Liver (tissue), 9 donors: ENCODE results near the gene POU6F2. TPM values are rescaled to one million over a fixed set of nuclear protein-coding genes. Genes with fewer than 3 reads are reported as not detected.

Source experiments
- DNase-seq: peaks from one replicate; pipeline ENCODE4 v3.0.0-alpha.2; 2017; ENCODE audit warnings: low spot score
- H3K27ac ChIP-seq, 2 donors: one replicate each; pipeline ENCODE4 v1.7.0; 2013; ENCODE audit warnings: inconsistent platforms in 2 of 2, low read length in 2 of 2, control low read depth in 1 of 2, low read depth in 1 of 2, mild to moderate bottlenecking in 1 of 2
- H3K27me3 ChIP-seq, 4 donors: one replicate each; pipeline versions ENCODE4 v1.6.1 to v1.7.0; 2013; ENCODE audit warnings: low read length in 3 of 4, inconsistent platforms in 1 of 4, mild to moderate bottlenecking in 1 of 4, moderate library complexity in 1 of 4; ENCODE audit not compliant: control insufficient read depth in 4 of 4, insufficient read depth in 4 of 4
- H3K36me3 ChIP-seq, 4 donors: one replicate each; pipeline versions ENCODE4 v1.6.1 to v1.7.0; 2013; ENCODE audit warnings: low read length in 3 of 4, mild to moderate bottlenecking in 3 of 4, low read depth in 1 of 4, moderate library complexity in 1 of 4; ENCODE audit not compliant: control insufficient read depth in 4 of 4, insufficient read depth in 3 of 4
- H3K4me1 ChIP-seq, 4 donors: one replicate each; pipeline versions ENCODE4 v1.6.1 to v1.7.0; 2013; ENCODE audit warnings: low read length in 3 of 4, mild to moderate bottlenecking in 3 of 4, moderate library complexity in 1 of 4; ENCODE audit not compliant: control insufficient read depth in 4 of 4, insufficient read depth in 4 of 4
- H3K4me3 ChIP-seq, 3 donors: one replicate each; pipeline versions ENCODE4 v1.6.1 to v1.7.0; 2013; ENCODE audit warnings: low read length in 3 of 3, control low read depth in 1 of 3, low read depth in 1 of 3, mild to moderate bottlenecking in 1 of 3
- H3K9ac ChIP-seq, 2 donors: one replicate each; pipeline ENCODE4 v1.7.0; 2013; ENCODE audit warnings: low read length in 2 of 2, mild to moderate bottlenecking in 2 of 2, moderate library complexity in 2 of 2, control low read depth in 1 of 2, low read depth in 1 of 2
- H3K9me3 ChIP-seq, 4 donors: one replicate each; pipeline versions ENCODE4 v1.6.1 to v1.7.0; 2013; ENCODE audit warnings: low read length in 3 of 4; ENCODE audit not compliant: control insufficient read depth in 4 of 4
- EGR1 ChIP-seq, 2 donors: IDR thresholded peaks; 2 replicates each; pipeline ENCODE4 v1.6.1; 2016 to 2018; ENCODE audit warnings: antibody characterized with exemption in 2 of 2, low read depth in 2 of 2
- FOXA1 ChIP-seq: IDR thresholded peaks from 2 replicates; pipeline ENCODE4 v1.6.1; 2016; ENCODE audit warnings: antibody characterized with exemption
- FOXA2 ChIP-seq: IDR thresholded peaks from 2 replicates; pipeline ENCODE4 v1.6.1; 2016; ENCODE audit warnings: antibody characterized with exemption
- GABPA ChIP-seq, 2 donors: IDR thresholded peaks in 1 of 2; conservative IDR thresholded peaks in 1 of 2; 2 replicates each; pipeline ENCODE4 v1.6.1; 2016; ENCODE audit warnings: antibody characterized with exemption in 2 of 2, mild to moderate bottlenecking in 1 of 2, moderate library complexity in 1 of 2
- HNF4A ChIP-seq, 2 donors: conservative IDR thresholded peaks; 2 replicates each; pipeline ENCODE4 v1.6.1; 2016; ENCODE audit warnings: antibody characterized with exemption in 2 of 2, mild to moderate bottlenecking in 2 of 2
- HNF4G ChIP-seq: IDR thresholded peaks from 2 replicates; pipeline ENCODE4 v1.6.1; 2016; ENCODE audit warnings: antibody characterized with exemption
- JUND ChIP-seq, 2 donors: IDR thresholded peaks; 2 replicates each; pipeline ENCODE4 v1.6.1; 2016; ENCODE audit warnings: antibody characterized with exemption in 2 of 2
- NR2F2 ChIP-seq: IDR thresholded peaks from 2 replicates; pipeline ENCODE4 v1.6.1; 2016; ENCODE audit warnings: antibody characterized with exemption
- RAD21 ChIP-seq, 2 donors: IDR thresholded peaks; 2 replicates each; pipeline ENCODE4 v1.6.1; 2016; ENCODE audit warnings: antibody characterized with exemption in 2 of 2, mild to moderate bottlenecking in 2 of 2
- RXRA ChIP-seq, 2 donors: IDR thresholded peaks; 2 replicates each; pipeline ENCODE4 v1.6.1; 2017 to 2018; ENCODE audit warnings: antibody characterized with exemption in 2 of 2, mild to moderate bottlenecking in 1 of 2
- SP1 ChIP-seq: IDR thresholded peaks from 2 replicates; pipeline ENCODE4 v1.6.1; 2018; ENCODE audit warnings: antibody characterized with exemption, mild to moderate bottlenecking
- TAF1 ChIP-seq: conservative IDR thresholded peaks from 2 replicates; pipeline ENCODE4 v1.6.1; 2016; ENCODE audit warnings: antibody characterized with exemption, mild to moderate bottlenecking
- YY1 ChIP-seq: IDR thresholded peaks from 2 replicates; pipeline ENCODE4 v1.6.1; 2016; ENCODE audit warnings: antibody characterized with exemption, mild to moderate bottlenecking
- WGBS: extraction: QIAGEN DNeasy Blood & Tissue Kit; methylation state at CpG from one replicate; pipeline ENCODE4 v1.1.7; 2013; 5-methylcytosine and 5-hydroxymethylcytosine counted together
- polyA plus RNA-seq, 2 donors: library from polyadenylated mRNA; stranded (reverse) in 1 of 2; unstranded in 1 of 2; fragments of 200-250 nt in 1 of 2; fragments of >200 nt in 1 of 2; fragmentation: Nextera tagmentation in 1 of 2; extraction: Ambion mirVana in 1 of 2; gene quantifications; one replicate each; pipeline versions ENCODE4 v1.2.1 to v1.2.3, GENCODE V29; 2013 to 2015
- total RNA-seq, 2 donors: library from RNA; depleted of rRNA; stranded (reverse); fragments of >200 nt; gene quantifications; one replicate each; pipeline ENCODE4 v1.2.3, GENCODE V29; 2014
- TF ChIP-seq, protein P1 (sequence below): IDR thresholded peaks from 2 replicates; pipeline ENCODE4 v1.6.1; 2016; ENCODE audit warnings: antibody characterized with exemption
- TF ChIP-seq, protein P2 (sequence below): IDR thresholded peaks from 2 replicates; pipeline ENCODE4 v1.6.1; 2016; ENCODE audit warnings: antibody characterized with exemption
- TF ChIP-seq, protein P3 (sequence below): IDR thresholded peaks from 2 replicates; pipeline ENCODE4 v1.6.1; 2016; ENCODE audit warnings: antibody characterized with exemption
- TF ChIP-seq, protein P4 (sequence below): fragments of 150-350 bp; IDR thresholded peaks from 2 replicates; pipeline ENCODE4 v1.5.1; 2017; ENCODE audit warnings: improper control_type of control experiment, low read depth, low read length; ENCODE audit not compliant: missing input control
- TF ChIP-seq, protein P5 (sequence below): IDR thresholded peaks from 2 replicates; pipeline ENCODE4 v1.6.1; 2016; ENCODE audit warnings: antibody characterized with exemption, mild to moderate bottlenecking
- donor health status: healthy.
- donor health status: healthy.
- donor health status: healthy.
- donor health status: healthy.
- donor health status: healthy.

Gene POU6F2
- total and polyA plus RNA-seq, 4 donors: under 0.01 to 0.24 (median 0.08) TPM; not detected in 1

DNA sequence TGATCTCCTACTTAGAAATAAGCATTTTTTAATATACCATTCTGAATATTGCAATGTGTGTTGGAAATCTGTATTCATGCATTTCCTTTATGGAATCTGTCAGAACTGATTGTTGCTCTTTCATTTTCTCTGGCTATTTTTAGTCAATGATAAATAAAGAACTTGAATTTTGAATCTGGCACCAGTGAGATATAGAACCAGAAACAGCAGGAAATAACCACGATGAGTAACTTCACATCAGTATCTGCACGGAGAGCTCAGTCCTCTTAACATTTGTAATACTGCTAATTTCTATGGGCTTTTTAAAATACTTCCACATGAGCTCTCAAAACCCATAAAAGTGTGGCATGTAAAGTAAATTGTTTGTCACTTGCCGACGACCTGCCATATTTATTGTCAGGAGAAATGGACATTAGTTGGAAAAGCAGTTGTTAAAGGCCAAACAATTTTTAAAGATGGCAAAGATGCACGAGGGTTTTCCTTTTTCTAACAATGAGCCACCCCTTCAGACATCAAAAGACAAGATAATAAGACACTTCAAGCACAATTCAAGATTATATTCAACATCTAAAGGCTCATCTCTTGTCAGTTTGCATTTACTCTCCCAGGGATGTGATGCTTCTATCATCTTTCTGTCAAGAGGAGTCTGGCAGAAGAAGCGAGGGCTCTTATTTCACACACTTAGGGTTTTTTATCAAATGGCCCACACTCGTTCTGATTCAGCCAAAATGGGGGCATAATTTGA is 118.3 kb downstream of the POU6F2 start:
- Histone ChIP-seq H3K27ac (no peak overlapping the region), H3K9ac (no peak overlapping the region), H3K27me3 (no peaks in the 10 kb centered on the region), H3K9me3 (no peaks in the 10 kb centered on the region), H3K4me3 (no peak overlapping the region), H3K4me1 (no peaks in the 10 kb centered on the region), H3K36me3 (no peaks in the 10 kb centered on the region)
- no peak for DNase-seq
- TF ChIP-seq, protein P1, sequence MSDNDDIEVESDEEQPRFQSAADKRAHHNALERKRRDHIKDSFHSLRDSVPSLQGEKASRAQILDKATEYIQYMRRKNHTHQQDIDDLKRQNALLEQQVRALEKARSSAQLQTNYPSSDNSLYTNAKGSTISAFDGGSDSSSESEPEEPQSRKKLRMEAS: no peak
- TF ChIP-seq FOXA2 (no peak), HNF4A (conservative IDR thresholded peaks at IDR 0.05) (no peak), YY1 (no peak), FOXA1 (no peak), GABPA (IDR thresholded peaks at IDR 0.05 in 1 of 2, conservative IDR thresholded peaks at IDR 0.05 in 1 of 2) (no peak), RAD21 (IDR thresholded peaks at IDR 0.05) (no peak), EGR1 (IDR thresholded peaks at IDR 0.05; ENCODE audit: low read depth in 2 of 2) (no peak), TAF1 (no peak), JUND (IDR thresholded peaks at IDR 0.05) (no peak), SP1 (no peak), HNF4G (no peak), RXRA (IDR thresholded peaks at IDR 0.05) (no peak), NR2F2 (no peak)
- TF ChIP-seq, protein P2, sequence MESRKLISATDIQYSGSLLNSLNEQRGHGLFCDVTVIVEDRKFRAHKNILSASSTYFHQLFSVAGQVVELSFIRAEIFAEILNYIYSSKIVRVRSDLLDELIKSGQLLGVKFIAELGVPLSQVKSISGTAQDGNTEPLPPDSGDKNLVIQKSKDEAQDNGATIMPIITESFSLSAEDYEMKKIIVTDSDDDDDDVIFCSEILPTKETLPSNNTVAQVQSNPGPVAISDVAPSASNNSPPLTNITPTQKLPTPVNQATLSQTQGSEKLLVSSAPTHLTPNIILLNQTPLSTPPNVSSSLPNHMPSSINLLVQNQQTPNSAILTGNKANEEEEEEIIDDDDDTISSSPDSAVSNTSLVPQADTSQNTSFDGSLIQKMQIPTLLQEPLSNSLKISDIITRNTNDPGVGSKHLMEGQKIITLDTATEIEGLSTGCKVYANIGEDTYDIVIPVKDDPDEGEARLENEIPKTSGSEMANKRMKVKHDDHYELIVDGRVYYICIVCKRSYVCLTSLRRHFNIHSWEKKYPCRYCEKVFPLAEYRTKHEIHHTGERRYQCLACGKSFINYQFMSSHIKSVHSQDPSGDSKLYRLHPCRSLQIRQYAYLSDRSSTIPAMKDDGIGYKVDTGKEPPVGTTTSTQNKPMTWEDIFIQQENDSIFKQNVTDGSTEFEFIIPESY: no peak
- TF ChIP-seq, protein P3, sequence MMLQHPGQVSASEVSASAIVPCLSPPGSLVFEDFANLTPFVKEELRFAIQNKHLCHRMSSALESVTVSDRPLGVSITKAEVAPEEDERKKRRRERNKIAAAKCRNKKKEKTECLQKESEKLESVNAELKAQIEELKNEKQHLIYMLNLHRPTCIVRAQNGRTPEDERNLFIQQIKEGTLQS: no peak
- TF ChIP-seq, protein P4, sequence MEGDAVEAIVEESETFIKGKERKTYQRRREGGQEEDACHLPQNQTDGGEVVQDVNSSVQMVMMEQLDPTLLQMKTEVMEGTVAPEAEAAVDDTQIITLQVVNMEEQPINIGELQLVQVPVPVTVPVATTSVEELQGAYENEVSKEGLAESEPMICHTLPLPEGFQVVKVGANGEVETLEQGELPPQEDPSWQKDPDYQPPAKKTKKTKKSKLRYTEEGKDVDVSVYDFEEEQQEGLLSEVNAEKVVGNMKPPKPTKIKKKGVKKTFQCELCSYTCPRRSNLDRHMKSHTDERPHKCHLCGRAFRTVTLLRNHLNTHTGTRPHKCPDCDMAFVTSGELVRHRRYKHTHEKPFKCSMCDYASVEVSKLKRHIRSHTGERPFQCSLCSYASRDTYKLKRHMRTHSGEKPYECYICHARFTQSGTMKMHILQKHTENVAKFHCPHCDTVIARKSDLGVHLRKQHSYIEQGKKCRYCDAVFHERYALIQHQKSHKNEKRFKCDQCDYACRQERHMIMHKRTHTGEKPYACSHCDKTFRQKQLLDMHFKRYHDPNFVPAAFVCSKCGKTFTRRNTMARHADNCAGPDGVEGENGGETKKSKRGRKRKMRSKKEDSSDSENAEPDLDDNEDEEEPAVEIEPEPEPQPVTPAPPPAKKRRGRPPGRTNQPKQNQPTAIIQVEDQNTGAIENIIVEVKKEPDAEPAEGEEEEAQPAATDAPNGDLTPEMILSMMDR: no peak
- TF ChIP-seq, protein P5, sequence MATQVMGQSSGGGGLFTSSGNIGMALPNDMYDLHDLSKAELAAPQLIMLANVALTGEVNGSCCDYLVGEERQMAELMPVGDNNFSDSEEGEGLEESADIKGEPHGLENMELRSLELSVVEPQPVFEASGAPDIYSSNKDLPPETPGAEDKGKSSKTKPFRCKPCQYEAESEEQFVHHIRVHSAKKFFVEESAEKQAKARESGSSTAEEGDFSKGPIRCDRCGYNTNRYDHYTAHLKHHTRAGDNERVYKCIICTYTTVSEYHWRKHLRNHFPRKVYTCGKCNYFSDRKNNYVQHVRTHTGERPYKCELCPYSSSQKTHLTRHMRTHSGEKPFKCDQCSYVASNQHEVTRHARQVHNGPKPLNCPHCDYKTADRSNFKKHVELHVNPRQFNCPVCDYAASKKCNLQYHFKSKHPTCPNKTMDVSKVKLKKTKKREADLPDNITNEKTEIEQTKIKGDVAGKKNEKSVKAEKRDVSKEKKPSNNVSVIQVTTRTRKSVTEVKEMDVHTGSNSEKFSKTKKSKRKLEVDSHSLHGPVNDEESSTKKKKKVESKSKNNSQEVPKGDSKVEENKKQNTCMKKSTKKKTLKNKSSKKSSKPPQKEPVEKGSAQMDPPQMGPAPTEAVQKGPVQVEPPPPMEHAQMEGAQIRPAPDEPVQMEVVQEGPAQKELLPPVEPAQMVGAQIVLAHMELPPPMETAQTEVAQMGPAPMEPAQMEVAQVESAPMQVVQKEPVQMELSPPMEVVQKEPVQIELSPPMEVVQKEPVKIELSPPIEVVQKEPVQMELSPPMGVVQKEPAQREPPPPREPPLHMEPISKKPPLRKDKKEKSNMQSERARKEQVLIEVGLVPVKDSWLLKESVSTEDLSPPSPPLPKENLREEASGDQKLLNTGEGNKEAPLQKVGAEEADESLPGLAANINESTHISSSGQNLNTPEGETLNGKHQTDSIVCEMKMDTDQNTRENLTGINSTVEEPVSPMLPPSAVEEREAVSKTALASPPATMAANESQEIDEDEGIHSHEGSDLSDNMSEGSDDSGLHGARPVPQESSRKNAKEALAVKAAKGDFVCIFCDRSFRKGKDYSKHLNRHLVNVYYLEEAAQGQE: no peak
- 67% methylated on average over 7 of the region's 7 CpGs for WGBS
